ENCODE measurements around the gene MTMR10. TPM values are rescaled to one million over a fixed set of nuclear protein-coding genes. Genes with fewer than 3 reads are reported as not detected.

The MTMR10 gene
- polyA plus RNA-seq, 2 of the 4 experiments (the other 2 are of a cell fraction), result 11.9 to 23.1 TPM

- FAIRE-seq, result no peak
- DNase-seq (ENCODE audit: low read depth in 1 of 2, low spot score in 1 of 2), result no peak
- no peak for TF ChIP-seq RCOR1 (IDR thresholded peaks at IDR 0.05; ENCODE audit: low read depth, low read length)
- no peak for TF ChIP-seq E2F6 (IDR thresholded peaks at IDR 0.05; ENCODE audit: borderline replicate concordance, low read depth)
- TF ChIP-seq ZSCAN20 (CRISPR knock-in tag; IDR thresholded peaks at IDR 0.05), result no peak
- no peak for TF ChIP-seq RAD21 (conservative IDR thresholded peaks at IDR 0.05 in 1 of 2, IDR thresholded peaks at IDR 0.05 in 1 of 2)
- no peak for TF ChIP-seq PBX3 (IDR thresholded peaks at IDR 0.05)
- TF ChIP-seq REST (IDR thresholded peaks at IDR 0.05), result no peak
- no peak for TF ChIP-seq JUNB (IDR thresholded peaks at IDR 0.05)
- TF ChIP-seq POLR2A (IDR thresholded peaks at IDR 0.05; ENCODE audit: low read length), result no peak
- TF ChIP-seq NPAS2 (CRISPR knock-in tag; IDR thresholded peaks at IDR 0.05; ENCODE audit: borderline replicate concordance), result no peak
- no peak for TF ChIP-seq TFCP2L1 (CRISPR knock-in tag; IDR thresholded peaks at IDR 0.05)
- TF ChIP-seq NFE2L2 (conservative IDR thresholded peaks at IDR 0.05; ENCODE audit: low read length), result no peak
- TF ChIP-seq CTCF (IDR thresholded peaks at IDR 0.05), result no peak
- TF ChIP-seq CEBPB (IDR thresholded peaks at IDR 0.05), result no peak
- no peak for TF ChIP-seq ESRRA (IDR thresholded peaks at IDR 0.05; ENCODE audit: borderline replicate concordance, low read length)
- TF ChIP-seq CHD4 (IDR thresholded peaks at IDR 0.05; ENCODE audit: borderline replicate concordance), result no peak
- no peak for TF ChIP-seq ELK1 (IDR thresholded peaks at IDR 0.05; ENCODE audit: low read depth, low read length)
- no peak for TF ChIP-seq EP300 (IDR thresholded peaks at IDR 0.05)
- TF ChIP-seq KDM5A (IDR thresholded peaks at IDR 0.05), result no peak
- no peak for TF ChIP-seq HOXA7 (CRISPR knock-in tag; IDR thresholded peaks at IDR 0.05)
- no peak for ATAC-seq
- POLR2A ChIA-PET, result no interaction called here
- Histone ChIP-seq H3K4me3 (no peak overlapping the region), H3K4me1 (no peaks in the 10 kb centered on the region), H3K4me2 (no peak overlapping the region), H3K9me3 (no peaks in the 10 kb centered on the region), H3K27ac (no peak overlapping the region)
- CTCF ChIA-PET, result interaction anchor here (2.0 to 3.8 kb wide), 2 partner anchors 14 to 210 kb away, joined by 5 to 15 read pairs; partner anchors contain the start of gene FAN1
- WGBS (ENCODE audit: missing lambda C conversion rate), result 89% methylated on average over 5 of the region's 5 CpGs
Measured at GRCh38 chr15:30918366-30918765, 73.1 kb downstream of the MTMR10 start.

- Histone ChIP-seq H3K27ac (no peak overlapping the region), H3K4me2 (no peak overlapping the region), H3K4me3 (no peak overlapping the region), H3K4me1 (no peaks in the 10 kb centered on the region), H3K9me3 (no peaks in the 10 kb centered on the region)
- ATAC-seq (no peak), FAIRE-seq (peak; percentile 7), DNase-seq (ENCODE audit: low read depth in 1 of 2, low spot score in 1 of 2) (no peak)
- ChIA-PET POLR2A (no interaction called here), CTCF (interaction anchor here (1.7 to 3.8 kb wide), 3 partner anchors 10 to 211 kb away, joined by 4 to 15 read pairs (median 5); partner anchors contain the start of gene FAN1)
- 93% methylated on average over 1 of the region's 1 CpG for WGBS (ENCODE audit: missing lambda C conversion rate)
- TF ChIP-seq CEBPB (IDR thresholded peaks at IDR 0.05) (no peak), FOXS1 (CRISPR knock-in tag; IDR thresholded peaks at IDR 0.05) (no peak), GATA3 (IDR thresholded peaks at IDR 0.05; ENCODE audit: borderline replicate concordance) (no peak)
Measured at GRCh38 chr15:30917675-30918074, 73.8 kb downstream of the MTMR10 start.

Data from A549 (cell line).